ENCODE results near the gene WDR82.

WDR82 gene

GRCh38 chr3:52278510-52279069 lies at the start of gene WDR82:
WDR82 (minus strand) TSS chr3:52278649; CDS start chr3:52278361, 288 bp downstream.
- H3K4me3 ChIP-seq (ENCODE audit: low read depth, low read length): peak within 1 kb of the TSS; percentile 94
- DNase-seq (ENCODE audit: low read depth): peak; percentile 80

GRCh38 chr3:52327486-52328290 lies 49.2 kb upstream of the WDR82 start:
- H3K4me3 ChIP-seq (ENCODE audit: low read depth, low read length): no peak overlapping the region
- DNase-seq (ENCODE audit: low read depth): no peak

GRCh38 chr3:52326976-52327375 lies 48.5 kb upstream of the WDR82 start:
- H3K4me3 ChIP-seq (ENCODE audit: low read depth, low read length): no peak overlapping the region
- no peak for DNase-seq (ENCODE audit: low read depth)

GRCh38 chr3:52325686-52326085 lies 47.2 kb upstream of the WDR82 start:
- no peak overlapping the region for H3K4me3 ChIP-seq (ENCODE audit: low read depth, low read length)
- DNase-seq (ENCODE audit: low read depth): no peak

GRCh38 chr3:52324676-52325075 lies 46.2 kb upstream of the WDR82 start:
- DNase-seq (ENCODE audit: low read depth): no peak
- H3K4me3 ChIP-seq (ENCODE audit: low read depth, low read length): no peak overlapping the region

- H3K4me3 ChIP-seq (ENCODE audit: low read depth, low read length): no peak overlapping the region
- DNase-seq (ENCODE audit: low read depth): no peak
Observed at GRCh38 chr3:52323526-52324295, 45.3 kb upstream of the WDR82 start.

GRCh38 chr3:52322466-52322865 lies 44.0 kb upstream of the WDR82 start:
- H3K4me3 ChIP-seq (ENCODE audit: low read depth, low read length): no peak overlapping the region
- no peak for DNase-seq (ENCODE audit: low read depth)

- H3K4me3 ChIP-seq (ENCODE audit: low read depth, low read length): no peak overlapping the region
- no peak for DNase-seq (ENCODE audit: low read depth)
Observed at GRCh38 chr3:52321481-52321880, 43.0 kb upstream of the WDR82 start.

GRCh38 chr3:52319921-52320595 lies 41.6 kb upstream of the WDR82 start:
- H3K4me3 ChIP-seq (ENCODE audit: low read depth, low read length): no peak overlapping the region
- DNase-seq (ENCODE audit: low read depth): no peak

GRCh38 chr3:52318186-52318816 lies 39.9 kb upstream of the WDR82 start:
- DNase-seq (ENCODE audit: low read depth): no peak
- no peak overlapping the region for H3K4me3 ChIP-seq (ENCODE audit: low read depth, low read length)

GRCh38 chr3:52317208-52318000 lies 39.0 kb upstream of the WDR82 start:
- peak overlapping the region; percentile 40 for H3K4me3 ChIP-seq (ENCODE audit: low read depth, low read length)
- DNase-seq (ENCODE audit: low read depth): no peak

GRCh38 chr3:52315977-52316764 lies 37.7 kb upstream of the WDR82 start, which contains the start of gene DNAH1:
DNAH1 (plus strand) TSS chr3:52316319; CDS start chr3:52322443, 6,124 bp downstream.
- no peak within 1 kb of the TSS for H3K4me3 ChIP-seq (ENCODE audit: low read depth, low read length)
- no peak for DNase-seq (ENCODE audit: low read depth)

GRCh38 chr3:52315006-52315405 lies 36.6 kb upstream of the WDR82 start:
- H3K4me3 ChIP-seq (ENCODE audit: low read depth, low read length): no peak overlapping the region

GRCh38 chr3:52314489-52314888 lies 36.0 kb upstream of the WDR82 start:
- no peak overlapping the region for H3K4me3 ChIP-seq (ENCODE audit: low read depth, low read length)
- no peak for DNase-seq (ENCODE audit: low read depth)

More at GRCh38 chr3:52315006-52315405, 36.6 kb upstream of the WDR82 start:
- DNase-seq (ENCODE audit: low read depth): no peak

GRCh38 chr3:52313774-52314188 lies 35.3 kb upstream of the WDR82 start:
- H3K4me3 ChIP-seq (ENCODE audit: low read depth, low read length): no peak overlapping the region
- DNase-seq (ENCODE audit: low read depth): no peak

GRCh38 chr3:52313188-52313773 lies 34.8 kb upstream of the WDR82 start:
- no peak overlapping the region for H3K4me3 ChIP-seq (ENCODE audit: low read depth, low read length)

GRCh38 chr3:52311576-52312119 lies 33.2 kb upstream of the WDR82 start:
- no peak overlapping the region for H3K4me3 ChIP-seq (ENCODE audit: low read depth, low read length)
- DNase-seq (ENCODE audit: low read depth): no peak

More at GRCh38 chr3:52313188-52313773, 34.8 kb upstream of the WDR82 start:
- no peak for DNase-seq (ENCODE audit: low read depth)
